Measurements from ENCODE around the gene C2CD4C. TPM values are rescaled to one million over a fixed set of nuclear protein-coding genes. Genes with fewer than 3 reads are reported as not detected.
"Not testable (repeated sequence)": the region's sequence is repeated elsewhere in the genome, so short reads cannot be mapped to it uniquely, and the experiment has no call there.

Gene C2CD4C
- polyA plus RNA-seq, 3 donors from 2014 or later = not detected

GRCh38 chr19:383922-384798 lies 24.8 kb downstream of the C2CD4C start:
- H3K9me3 Mint-ChIP-seq = peaks cover 0 to 2% (median 0%) of the 10 kb centered on the region in 6 donors
- H3K27me3 Mint-ChIP-seq (ENCODE audit: low read depth in 3 of 3) = peaks cover 6 to 28% (median 17%) of the 10 kb centered on the region in 3 donors
- no peaks in the 10 kb centered on the region for H3K36me3 Mint-ChIP-seq
- H3K4me3 Mint-ChIP-seq = peak overlapping the region in 1 of 5 donors; percentile 17
- DNase-seq = no peak
- peaks cover 0 to 1% of the 10 kb centered on the region in 2 donors for H3K4me1 Mint-ChIP-seq
- peak overlapping the region in 1 of 6 donors; percentile 45 for H3K27ac Mint-ChIP-seq

- H3K4me1 Mint-ChIP-seq = peaks cover 0 to 1% of the 10 kb centered on the region in 2 donors
- peaks cover 6 to 28% (median 17%) of the 10 kb centered on the region in 3 donors for H3K27me3 Mint-ChIP-seq (ENCODE audit: low read depth in 3 of 3)
- no peaks in the 10 kb centered on the region for H3K36me3 Mint-ChIP-seq
- DNase-seq = no peak
- H3K27ac Mint-ChIP-seq = no peak overlapping the region
- H3K4me3 Mint-ChIP-seq = no peak overlapping the region
- peaks cover 0 to 2% (median 0%) of the 10 kb centered on the region in 6 donors for H3K9me3 Mint-ChIP-seq
These were observed 25.9 kb downstream of the C2CD4C start for GRCh38 chr19:383040-383439.

- not testable (repeated sequence) for H3K4me1 Mint-ChIP-seq, H3K36me3 Mint-ChIP-seq, H3K27ac Mint-ChIP-seq, H3K9me3 Mint-ChIP-seq
- DNase-seq = peak in 1 of 3 donors; percentile 19
- Mint-ChIP-seq H3K27me3 (ENCODE audit: low read depth in 3 of 3) (peaks cover 6 to 28% (median 17%) of the 10 kb centered on the region in 3 donors), H3K4me3 (peak overlapping the region in 1 of 5 donors; percentile 47)
These were observed 26.4 kb downstream of the C2CD4C start for GRCh38 chr19:382578-382977.

- H3K9me3 Mint-ChIP-seq, H3K4me1 Mint-ChIP-seq, DNase-seq, H3K36me3 Mint-ChIP-seq, H3K4me3 Mint-ChIP-seq, H3K27ac Mint-ChIP-seq: not testable (repeated sequence)
- H3K27me3 Mint-ChIP-seq (ENCODE audit: low read depth in 3 of 3) = peaks cover 6 to 28% (median 17%) of the 10 kb centered on the region in 3 donors
These were observed 27.0 kb downstream of the C2CD4C start for GRCh38 chr19:381901-382300.

GRCh38 chr19:380618-381219 lies 28.2 kb downstream of the C2CD4C start:
- not testable (repeated sequence) for H3K4me1 Mint-ChIP-seq, DNase-seq, H3K9me3 Mint-ChIP-seq, H3K27ac Mint-ChIP-seq, H3K36me3 Mint-ChIP-seq
- H3K27me3 Mint-ChIP-seq (ENCODE audit: low read depth in 3 of 3) = peaks cover 6 to 23% (median 18%) of the 10 kb centered on the region in 3 donors
- H3K4me3 Mint-ChIP-seq = peak overlapping the region in 1 of 5 donors; percentile 18

- peaks cover 0 to 1% of the 10 kb centered on the region in 2 donors for H3K4me1 Mint-ChIP-seq
- H3K27me3 Mint-ChIP-seq (ENCODE audit: low read depth in 3 of 3) = peaks cover 6 to 20% (median 15%) of the 10 kb centered on the region in 3 donors
- peaks cover 0 to 2% (median 0%) of the 10 kb centered on the region in 6 donors for H3K9me3 Mint-ChIP-seq
- DNase-seq = no peak
- H3K27ac Mint-ChIP-seq = no peak overlapping the region
- no peak overlapping the region for H3K4me3 Mint-ChIP-seq
- H3K36me3 Mint-ChIP-seq = no peaks in the 10 kb centered on the region
These were observed 29.2 kb downstream of the C2CD4C start for GRCh38 chr19:379796-380195.

- Mint-ChIP-seq H3K4me3 (no peak overlapping the region), H3K9me3 (peaks cover 0 to 2% (median 0%) of the 10 kb centered on the region in 6 donors), H3K27me3 (ENCODE audit: low read depth in 3 of 3) (peaks cover 4 to 12% (median 10%) of the 10 kb centered on the region in 3 donors), H3K4me1 (peaks cover 0 to 1% of the 10 kb centered on the region in 2 donors), H3K27ac (no peak overlapping the region), H3K36me3 (no peaks in the 10 kb centered on the region)
- DNase-seq = no peak
These were observed 30.2 kb downstream of the C2CD4C start for GRCh38 chr19:378706-379105.

GRCh38 chr19:377801-378581 lies 31.0 kb downstream of the C2CD4C start:
- peaks cover 0 to 2% (median 0%) of the 10 kb centered on the region in 6 donors for H3K9me3 Mint-ChIP-seq
- no peak overlapping the region for H3K27ac Mint-ChIP-seq
- peaks cover 4 to 7% (median 5%) of the 10 kb centered on the region in 3 donors for H3K27me3 Mint-ChIP-seq (ENCODE audit: low read depth in 3 of 3)
- peaks cover 0 to 1% of the 10 kb centered on the region in 2 donors for H3K4me1 Mint-ChIP-seq
- no peak overlapping the region for H3K4me3 Mint-ChIP-seq
- H3K36me3 Mint-ChIP-seq = no peaks in the 10 kb centered on the region
- no peak for DNase-seq

- Mint-ChIP-seq H3K9me3 (no peaks in the 10 kb centered on the region), H3K4me1 (no peaks in the 10 kb centered on the region), H3K4me3 (no peak overlapping the region), H3K27ac (no peak overlapping the region), H3K27me3 (ENCODE audit: low read depth in 3 of 3) (peaks cover 2 to 3% (median 2%) of the 10 kb centered on the region in 3 donors), H3K36me3 (no peaks in the 10 kb centered on the region)
- DNase-seq = no peak
These were observed 32.9 kb downstream of the C2CD4C start for GRCh38 chr19:376111-376470.

- no peak for DNase-seq
- H3K36me3 Mint-ChIP-seq = no peaks in the 10 kb centered on the region
- peaks cover 2 to 3% (median 2%) of the 10 kb centered on the region in 3 donors for H3K27me3 Mint-ChIP-seq (ENCODE audit: low read depth in 3 of 3)
- H3K27ac Mint-ChIP-seq = no peak overlapping the region
- no peak overlapping the region for H3K4me3 Mint-ChIP-seq
- no peaks in the 10 kb centered on the region for H3K9me3 Mint-ChIP-seq
- no peaks in the 10 kb centered on the region for H3K4me1 Mint-ChIP-seq
These were observed 33.4 kb downstream of the C2CD4C start for GRCh38 chr19:375395-376110.

GRCh38 chr19:374886-375235 lies 34.1 kb downstream of the C2CD4C start:
- DNase-seq = no peak
- no peaks in the 10 kb centered on the region for H3K9me3 Mint-ChIP-seq

GRCh38 chr19:374183-374885 lies 34.6 kb downstream of the C2CD4C start:
- no peak for DNase-seq
- H3K27me3 Mint-ChIP-seq (ENCODE audit: low read depth in 3 of 3) = peaks cover 3 to 5% (median 3%) of the 10 kb centered on the region in 3 donors
- H3K4me3 Mint-ChIP-seq = no peak overlapping the region
- H3K36me3 Mint-ChIP-seq = no peaks in the 10 kb centered on the region
- no peaks in the 10 kb centered on the region for H3K9me3 Mint-ChIP-seq
- H3K27ac Mint-ChIP-seq = no peak overlapping the region
- no peaks in the 10 kb centered on the region for H3K4me1 Mint-ChIP-seq

More at GRCh38 chr19:374886-375235, 34.1 kb downstream of the C2CD4C start:
- H3K27ac Mint-ChIP-seq = no peak overlapping the region
- H3K36me3 Mint-ChIP-seq = no peaks in the 10 kb centered on the region
- peaks cover 2 to 4% (median 3%) of the 10 kb centered on the region in 3 donors for H3K27me3 Mint-ChIP-seq (ENCODE audit: low read depth in 3 of 3)
- H3K4me1 Mint-ChIP-seq = no peaks in the 10 kb centered on the region
- no peak overlapping the region for H3K4me3 Mint-ChIP-seq

Measured in immature natural killer cell (primary cell).